ENCODE results near the gene LRRC61.

The LRRC61 gene

GRCh38 chr7:150367677-150368095 lies 44.5 kb downstream of the LRRC61 start (continued):
- TF ChIP-seq ZNF549 (tag by site-specific recombination; IDR thresholded peaks at IDR 0.05) (no peak), ZSCAN5A (tag by site-specific recombination; IDR thresholded peaks at IDR 0.05) (no peak), HIC1 (tag by site-specific recombination; IDR thresholded peaks at IDR 0.05) (no peak), ZBTB17 (tag by site-specific recombination; IDR thresholded peaks at IDR 0.05) (no peak), ZNF239 (tag by site-specific recombination; IDR thresholded peaks at IDR 0.05) (no peak), ZNF132 (tag by site-specific recombination; IDR thresholded peaks at IDR 0.05; ENCODE audit: borderline replicate concordance) (no peak), ZBTB26 (tag by site-specific recombination; optimal IDR thresholded peaks at IDR 0.05) (no peak), ZNF324 (tag by site-specific recombination; IDR thresholded peaks at IDR 0.05) (0 out of 2 replicates have a peak, but pooled peaks have one; percentile 8), ZFP69B (tag by site-specific recombination; IDR thresholded peaks at IDR 0.05) (no peak), IKZF3 (tag by site-specific recombination; IDR thresholded peaks at IDR 0.05) (peak; percentile 73), ZNF571 (tag by site-specific recombination; IDR thresholded peaks at IDR 0.05) (no peak), ZNF280D (tag by site-specific recombination; IDR thresholded peaks at IDR 0.05) (no peak), GLIS2 (tag by site-specific recombination; IDR thresholded peaks at IDR 0.05) (no peak), ZNF670 (tag by site-specific recombination; IDR thresholded peaks at IDR 0.05; ENCODE audit: low read depth) (no peak), ZNF629 (tag by site-specific recombination; IDR thresholded peaks at IDR 0.05) (no peak), PRDM6 (tag by site-specific recombination; IDR thresholded peaks at IDR 0.05) (peak; percentile 95), ZNF350 (tag by site-specific recombination; IDR thresholded peaks at IDR 0.05) (no peak), ZNF184 (tag by site-specific recombination; IDR thresholded peaks at IDR 0.05) (no peak), OSR2 (tag by site-specific recombination; IDR thresholded peaks at IDR 0.05) (peak; percentile 64), ZBTB20 (tag by site-specific recombination; IDR thresholded peaks at IDR 0.05) (no peak), ATF2 (tag by site-specific recombination; IDR thresholded peaks at IDR 0.05; ENCODE audit: low read depth) (no peak), ZNF175 (tag by site-specific recombination; IDR thresholded peaks at IDR 0.05) (no peak), INSM2 (tag by site-specific recombination; IDR thresholded peaks at IDR 0.05) (0 out of 2 replicates have a peak, but pooled peaks have one; percentile 35), ZNF335 (tag by site-specific recombination; conservative IDR thresholded peaks at IDR 0.05) (no peak), ZNF10 (tag by site-specific recombination; IDR thresholded peaks at IDR 0.05) (no peak), KLF8 (tag by site-specific recombination; IDR thresholded peaks at IDR 0.05) (no peak; the same call in 1 of the 2 replicates), ZNF423 (tag by site-specific recombination; IDR thresholded peaks at IDR 0.05) (no peak)
